Measurements from ENCODE around the gene SRGAP1.
"Not testable (repeated sequence)": the region's sequence is repeated elsewhere in the genome, so short reads cannot be mapped to it uniquely, and the experiment has no call there.

The SRGAP1 gene

GRCh38 chr12:64030155-64030554, 185.7 kb downstream of the SRGAP1 start:
- no peaks in the 10 kb centered on the region for H3K27me3 ChIP-seq (ENCODE audit: insufficient read depth, poor library complexity, severe bottlenecking)
- no peak for DNase-seq (ENCODE audit: low read depth in 1 of 2, low spot score in 1 of 2)
- no peak overlapping the region for H3K27ac ChIP-seq (replicated peaks)
- TF ChIP-seq REST (IDR thresholded peaks at IDR 0.05; ENCODE audit: insufficient replicate concordance, low read depth) (no peak), POLR2AphosphoS5 (IDR thresholded peaks at IDR 0.05; ENCODE audit: low read depth) (no peak), SPI1 (IDR thresholded peaks at IDR 0.05; ENCODE audit: borderline replicate concordance, low read depth) (no peak), GABPA (IDR thresholded peaks at IDR 0.05; ENCODE audit: low read depth) (no peak)
- TF ChIP-seq, protein P1, sequence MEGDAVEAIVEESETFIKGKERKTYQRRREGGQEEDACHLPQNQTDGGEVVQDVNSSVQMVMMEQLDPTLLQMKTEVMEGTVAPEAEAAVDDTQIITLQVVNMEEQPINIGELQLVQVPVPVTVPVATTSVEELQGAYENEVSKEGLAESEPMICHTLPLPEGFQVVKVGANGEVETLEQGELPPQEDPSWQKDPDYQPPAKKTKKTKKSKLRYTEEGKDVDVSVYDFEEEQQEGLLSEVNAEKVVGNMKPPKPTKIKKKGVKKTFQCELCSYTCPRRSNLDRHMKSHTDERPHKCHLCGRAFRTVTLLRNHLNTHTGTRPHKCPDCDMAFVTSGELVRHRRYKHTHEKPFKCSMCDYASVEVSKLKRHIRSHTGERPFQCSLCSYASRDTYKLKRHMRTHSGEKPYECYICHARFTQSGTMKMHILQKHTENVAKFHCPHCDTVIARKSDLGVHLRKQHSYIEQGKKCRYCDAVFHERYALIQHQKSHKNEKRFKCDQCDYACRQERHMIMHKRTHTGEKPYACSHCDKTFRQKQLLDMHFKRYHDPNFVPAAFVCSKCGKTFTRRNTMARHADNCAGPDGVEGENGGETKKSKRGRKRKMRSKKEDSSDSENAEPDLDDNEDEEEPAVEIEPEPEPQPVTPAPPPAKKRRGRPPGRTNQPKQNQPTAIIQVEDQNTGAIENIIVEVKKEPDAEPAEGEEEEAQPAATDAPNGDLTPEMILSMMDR (IDR thresholded peaks at IDR 0.05; ENCODE audit: insufficient read depth, low read length): no peak
- no peak overlapping the region for H3K4me3 ChIP-seq (replicated peaks; ENCODE audit: insufficient read depth, low read length)

DNA sequence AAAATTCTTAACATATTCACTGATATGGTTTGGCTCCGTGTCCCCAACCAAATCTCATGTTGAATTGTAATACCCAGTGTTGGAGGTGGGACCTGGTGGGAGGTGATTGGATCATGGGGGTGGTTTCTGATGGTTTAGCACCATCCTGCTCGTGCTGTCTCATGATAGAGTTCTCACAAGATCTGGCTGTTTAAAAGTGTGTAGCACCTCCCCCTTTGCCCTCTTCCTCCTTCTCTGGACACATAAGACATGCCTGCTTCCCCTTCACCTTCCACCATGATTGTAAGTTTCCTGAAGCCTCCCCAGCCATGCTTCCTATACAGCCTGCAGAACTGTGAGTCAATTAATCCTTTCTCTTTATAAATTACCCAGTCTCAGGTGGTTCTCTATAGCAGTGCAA, 189.6 kb downstream of the SRGAP1 start:
- DNase-seq (ENCODE audit: low read depth in 1 of 2, low spot score in 1 of 2): peak; percentile 8 to 18
- not testable (repeated sequence) for H3K4me3 ChIP-seq (replicated peaks; ENCODE audit: insufficient read depth, low read length); H3K27ac ChIP-seq (replicated peaks); H3K27me3 ChIP-seq (ENCODE audit: insufficient read depth, poor library complexity, severe bottlenecking)

DNA sequence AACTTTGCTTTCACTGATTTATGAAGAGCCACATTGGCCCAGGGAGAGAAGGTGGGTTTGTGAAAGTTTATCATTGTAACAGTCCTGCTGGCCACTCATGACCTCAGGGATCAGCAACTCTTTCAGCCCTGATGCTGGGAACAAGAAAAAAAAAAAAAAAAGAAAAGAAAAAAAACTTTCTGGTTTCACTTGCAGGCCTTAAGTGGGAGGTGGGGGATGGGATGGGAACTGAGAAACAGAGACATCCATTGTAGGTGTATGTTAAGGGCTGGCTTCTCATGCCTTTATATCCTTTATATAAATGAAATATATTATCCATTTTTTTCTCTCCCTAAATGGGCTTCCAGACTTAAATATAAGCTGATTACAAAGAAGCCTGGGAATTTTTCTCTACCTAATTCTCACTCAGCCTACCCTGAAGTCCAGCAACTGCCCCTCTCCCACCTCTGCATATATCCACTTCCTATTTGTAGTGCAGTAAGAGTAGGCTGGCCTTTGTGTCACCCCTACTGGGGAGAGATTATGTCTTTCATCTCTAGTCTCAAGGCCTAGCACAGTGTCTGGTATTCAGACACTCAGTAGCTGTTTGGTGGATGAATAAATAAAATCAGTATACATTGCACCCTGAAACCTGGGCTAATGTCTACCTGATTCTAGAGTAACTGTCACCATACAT, 190.5 kb downstream of the SRGAP1 start:
- TF ChIP-seq REST (IDR thresholded peaks at IDR 0.05; ENCODE audit: insufficient replicate concordance, low read depth): no peak
- TF ChIP-seq, protein P1 (IDR thresholded peaks at IDR 0.05; ENCODE audit: insufficient read depth, low read length): no peak
- TF ChIP-seq POLR2AphosphoS5 (IDR thresholded peaks at IDR 0.05; ENCODE audit: low read depth): no peak
- TF ChIP-seq SPI1 (IDR thresholded peaks at IDR 0.05; ENCODE audit: borderline replicate concordance, low read depth): no peak
- no peak for TF ChIP-seq GABPA (IDR thresholded peaks at IDR 0.05; ENCODE audit: low read depth)
- H3K4me3 ChIP-seq (replicated peaks; ENCODE audit: insufficient read depth, low read length): no peak overlapping the region
- no peak for DNase-seq (ENCODE audit: low read depth in 1 of 2, low spot score in 1 of 2)
- H3K27ac ChIP-seq (replicated peaks): no peak overlapping the region
- no peaks in the 10 kb centered on the region for H3K27me3 ChIP-seq (ENCODE audit: insufficient read depth, poor library complexity, severe bottlenecking)

DNA sequence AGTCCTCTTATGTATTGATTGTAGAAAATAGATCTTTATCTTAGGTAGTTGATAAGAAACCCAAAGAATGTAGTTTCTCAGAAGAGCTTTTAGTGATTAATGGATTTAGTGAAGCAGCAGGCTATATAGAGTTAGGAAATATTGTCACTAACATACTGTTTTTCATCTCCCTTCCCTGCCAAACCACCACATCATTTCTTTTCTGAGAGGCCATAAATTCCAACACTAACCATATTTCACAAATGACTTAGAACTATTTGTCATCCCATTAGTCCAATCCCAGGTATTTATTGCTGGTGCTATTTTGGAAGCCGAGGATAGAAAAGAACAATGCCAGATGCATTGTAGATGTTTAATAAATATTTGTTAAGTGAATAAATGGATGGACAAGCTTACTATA, 191.9 kb downstream of the SRGAP1 start:
- Histone ChIP-seq H3K27me3 (ENCODE audit: insufficient read depth, poor library complexity, severe bottlenecking) (no peaks in the 10 kb centered on the region), H3K4me3 (replicated peaks; ENCODE audit: insufficient read depth, low read length) (no peak overlapping the region), H3K27ac (replicated peaks) (no peak overlapping the region)
- TF ChIP-seq, protein P1 (IDR thresholded peaks at IDR 0.05; ENCODE audit: insufficient read depth, low read length): no peak
- no peak for TF ChIP-seq POLR2AphosphoS5 (IDR thresholded peaks at IDR 0.05; ENCODE audit: low read depth)
- TF ChIP-seq REST (IDR thresholded peaks at IDR 0.05; ENCODE audit: insufficient replicate concordance, low read depth): no peak
- TF ChIP-seq GABPA (IDR thresholded peaks at IDR 0.05; ENCODE audit: low read depth): no peak
- no peak for TF ChIP-seq SPI1 (IDR thresholded peaks at IDR 0.05; ENCODE audit: borderline replicate concordance, low read depth)
- DNase-seq (ENCODE audit: low read depth in 1 of 2, low spot score in 1 of 2): no peak

Data from HL-60 (cell line).